HG02938 (cell line): Measurements from ENCODE around the gene MYH7B.

Experiments
- ATAC-seq: cut with Tn5 transposase; IDR thresholded peaks from one replicate; pipeline ENCODE4 v1.9.1; 2021; ENCODE audit warnings: mild to moderate bottlenecking, moderate library complexity; ENCODE audit not compliant: unreplicated experiment

MYH7B gene

DNA sequence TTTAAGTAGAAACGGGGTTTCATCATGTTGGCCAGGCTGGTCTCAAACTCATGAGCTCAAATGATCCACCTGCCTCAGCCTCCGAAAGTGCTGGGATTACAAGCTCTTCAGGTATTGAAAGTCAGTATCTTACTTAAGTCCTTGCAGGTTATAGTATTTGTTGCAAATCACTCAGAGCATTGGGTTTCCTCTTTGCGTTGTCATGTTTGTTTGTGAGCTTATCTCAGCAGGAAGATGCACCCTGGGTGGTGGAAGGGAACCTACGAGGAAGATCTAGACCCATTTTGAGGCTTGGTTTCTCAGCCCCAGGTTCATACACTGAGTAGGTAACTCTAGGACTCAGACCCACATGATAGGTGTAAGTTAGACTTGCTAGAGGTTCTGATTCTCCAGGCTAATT, 18.6 kb downstream of the MYH7B start:
- no peak for ATAC-seq

DNA sequence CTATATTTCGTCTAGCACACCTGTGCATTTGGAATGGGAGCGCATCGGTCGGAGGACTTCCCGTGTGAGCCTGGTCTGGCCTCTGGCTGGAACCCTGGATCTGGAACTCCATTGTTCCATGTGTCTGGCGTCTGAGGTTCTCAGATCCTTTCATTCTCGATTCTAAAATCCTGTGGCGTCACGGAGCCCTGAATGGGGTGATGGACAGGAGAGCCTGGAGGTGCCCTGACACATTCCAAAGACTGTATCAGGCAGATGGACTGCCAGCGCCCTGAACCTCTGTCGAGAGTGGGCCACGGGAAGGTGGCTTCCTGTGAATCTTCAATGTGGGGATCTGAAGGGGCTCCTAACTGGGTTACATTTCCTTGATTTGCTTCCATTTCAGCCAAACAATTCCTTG, 20.6 kb downstream of the MYH7B start:
- ATAC-seq: no peak

DNA sequence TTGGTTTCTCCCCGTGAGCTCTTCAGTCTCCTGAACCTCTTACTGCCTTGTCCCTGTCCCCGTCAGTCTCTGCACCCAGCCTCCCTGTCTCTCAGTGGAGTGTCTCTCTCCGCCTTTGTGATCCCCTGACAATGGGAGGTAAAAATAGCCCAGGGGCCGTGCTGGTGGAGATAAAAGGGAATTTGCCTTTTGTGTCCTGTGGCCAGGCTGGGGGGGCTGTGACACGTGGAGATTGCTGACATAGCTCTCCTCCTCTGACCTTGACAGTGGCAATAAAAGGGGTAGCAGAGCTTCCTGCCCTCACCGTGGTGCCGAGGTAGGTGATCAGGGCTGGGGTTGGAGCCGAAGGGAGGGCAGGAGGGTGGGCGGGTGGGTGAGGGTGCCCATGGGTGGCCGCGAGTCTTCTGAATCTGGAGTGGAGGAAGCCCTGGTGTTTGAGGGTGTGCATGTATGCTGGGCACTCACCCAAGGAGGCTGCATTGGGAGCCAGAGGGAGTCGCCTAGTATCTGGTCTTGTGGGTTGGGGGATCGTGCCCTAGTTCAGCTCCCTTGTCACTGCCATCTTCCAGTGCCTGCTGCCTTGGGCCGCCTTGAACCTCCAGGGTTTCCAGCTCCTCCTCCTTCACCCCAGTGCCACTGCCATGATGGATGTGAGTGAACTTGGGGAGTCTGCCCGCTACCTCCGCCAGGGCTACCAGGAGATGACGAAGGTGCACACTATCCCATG, 21.9 kb downstream of the MYH7B start:
- ATAC-seq: no peak

DNA sequence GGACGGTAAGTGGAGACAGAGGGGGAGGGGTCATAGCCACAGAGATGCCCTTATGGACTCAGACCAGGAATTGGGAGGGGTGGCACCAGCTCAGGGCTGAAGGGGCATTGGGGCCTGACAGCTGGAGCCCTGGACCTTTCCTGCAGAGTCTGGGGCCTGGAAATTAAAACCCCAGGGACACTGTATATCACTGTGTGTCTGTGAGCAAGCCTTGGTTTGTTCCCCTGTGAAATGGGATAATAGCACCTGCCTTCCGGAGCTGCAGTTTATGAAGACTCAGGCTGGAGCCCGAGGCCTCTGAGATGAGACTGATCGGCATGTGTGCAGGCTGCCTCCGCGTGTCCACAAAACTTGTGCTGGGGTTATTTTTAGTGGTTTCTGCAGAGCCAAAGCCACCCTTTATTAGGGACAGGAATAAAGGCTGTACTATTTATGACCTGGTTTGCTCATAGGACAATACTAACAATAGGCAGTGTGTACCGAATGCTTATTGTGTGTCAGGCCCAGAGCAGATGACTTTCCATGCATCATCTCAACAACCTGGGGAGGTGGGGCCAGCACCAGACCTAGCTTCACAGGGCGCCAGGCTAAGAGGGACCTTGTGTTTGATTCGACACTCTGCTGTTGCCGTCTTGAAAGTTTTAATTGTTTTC, 22.6 kb downstream of the MYH7B start:
- no peak for ATAC-seq

DNA sequence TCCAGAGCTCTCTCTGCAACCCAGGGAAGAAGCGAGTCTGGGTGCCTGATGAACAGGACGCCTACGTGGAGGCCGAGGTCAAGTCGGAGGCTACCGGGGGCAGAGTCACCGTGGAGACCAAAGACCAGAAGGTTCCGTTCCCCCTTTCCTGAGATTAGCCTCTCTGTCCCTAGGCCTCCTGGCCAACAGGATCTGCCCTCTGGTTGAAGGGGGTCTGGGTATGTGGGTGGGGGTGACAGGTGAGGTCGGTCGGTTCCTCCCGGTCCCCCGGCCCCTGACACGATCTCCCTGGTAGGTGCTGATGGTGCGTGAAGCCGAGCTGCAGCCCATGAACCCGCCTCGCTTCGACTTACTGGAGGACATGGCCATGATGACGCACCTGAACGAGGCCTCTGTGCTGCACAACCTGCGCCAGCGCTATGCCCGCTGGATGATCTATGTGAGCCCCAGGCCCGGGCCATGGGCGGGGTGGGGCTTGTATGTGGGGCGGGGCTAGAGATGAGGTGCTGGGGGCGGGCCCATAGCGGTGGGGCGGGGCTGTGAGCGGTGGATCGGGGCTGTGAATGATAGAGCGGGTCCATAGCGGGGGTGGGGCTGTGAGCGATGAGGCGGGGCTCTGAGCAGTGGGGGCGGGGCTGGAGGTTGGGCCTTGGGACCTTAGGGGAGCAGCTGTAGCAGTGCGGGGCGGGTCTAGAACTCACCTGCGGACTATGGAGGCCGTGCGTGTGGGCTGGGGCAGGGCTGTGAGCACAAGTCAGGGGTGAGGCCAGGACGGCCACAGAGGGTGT, 23.9 kb downstream of the MYH7B start:
- no peak for ATAC-seq

DNA sequence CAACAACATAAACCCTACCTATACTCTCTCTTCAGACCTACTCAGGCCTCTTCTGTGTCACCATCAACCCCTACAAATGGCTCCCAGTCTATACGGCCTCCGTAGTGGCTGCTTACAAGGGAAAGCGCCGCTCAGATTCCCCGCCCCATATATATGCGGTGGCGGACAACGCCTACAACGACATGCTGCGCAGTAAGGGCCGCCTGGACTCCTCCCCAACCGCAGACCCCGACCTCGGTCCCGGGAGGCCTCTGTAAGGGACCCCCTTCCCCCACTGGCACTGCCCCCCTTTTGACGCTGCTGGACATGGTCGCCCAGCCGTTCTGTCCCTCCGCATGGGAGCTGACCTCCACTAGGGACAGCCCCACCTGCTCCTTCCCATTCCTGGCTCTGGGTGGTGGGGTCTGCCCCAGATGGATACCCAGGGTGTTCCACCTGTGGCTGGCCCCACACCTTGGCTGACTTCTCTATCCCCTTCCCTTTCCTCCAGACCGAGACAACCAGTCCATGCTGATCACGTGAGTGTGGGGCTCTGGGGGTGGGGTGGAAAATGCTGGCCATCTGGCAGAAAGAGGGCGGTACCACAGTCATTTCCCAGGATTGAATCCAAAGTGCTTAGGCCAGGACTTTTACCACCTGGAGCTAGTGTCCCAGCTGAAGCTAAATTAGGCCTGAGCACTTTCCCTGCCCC, 25.0 kb downstream of the MYH7B start:
- no peak for ATAC-seq

DNA sequence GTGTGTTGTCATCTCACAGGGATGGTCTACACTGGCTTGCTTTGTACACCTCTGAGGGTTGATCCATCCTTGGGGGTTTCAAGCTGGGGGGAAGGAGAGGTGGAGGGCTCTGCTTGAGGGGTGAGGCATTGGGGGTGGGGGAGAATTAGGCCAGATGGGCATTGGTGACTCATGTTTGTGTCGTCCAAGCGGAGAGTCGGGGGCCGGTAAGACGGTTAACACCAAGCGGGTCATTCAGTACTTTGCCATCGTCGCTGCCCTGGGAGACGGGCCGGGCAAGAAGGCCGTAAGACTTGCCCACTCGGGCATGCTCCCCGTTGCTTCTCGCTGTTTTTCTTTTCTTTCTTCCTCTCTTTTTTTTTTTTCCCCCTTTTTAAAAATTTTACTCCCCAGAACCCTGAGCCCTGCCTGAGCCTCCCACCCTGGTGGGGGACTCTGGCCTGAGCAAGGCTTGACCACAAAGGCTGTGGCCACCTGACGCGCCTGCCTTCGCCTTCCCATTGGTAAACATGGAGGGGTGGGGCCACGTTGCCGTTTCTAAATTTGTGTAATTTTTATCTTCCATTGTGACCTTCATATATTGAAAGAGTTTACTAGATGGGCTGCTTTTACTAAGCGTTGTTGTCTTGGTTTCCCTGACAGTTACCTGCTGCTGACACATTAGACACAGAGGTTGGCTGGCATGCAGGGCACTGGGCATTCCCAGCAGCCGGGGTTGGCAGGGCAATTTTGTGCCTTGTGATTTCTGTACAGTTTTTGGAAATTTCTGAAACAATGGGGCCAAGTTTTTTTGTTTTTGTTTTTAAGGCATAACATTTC, 26.8 kb downstream of the MYH7B start:
- ATAC-seq: no peak

DNA sequence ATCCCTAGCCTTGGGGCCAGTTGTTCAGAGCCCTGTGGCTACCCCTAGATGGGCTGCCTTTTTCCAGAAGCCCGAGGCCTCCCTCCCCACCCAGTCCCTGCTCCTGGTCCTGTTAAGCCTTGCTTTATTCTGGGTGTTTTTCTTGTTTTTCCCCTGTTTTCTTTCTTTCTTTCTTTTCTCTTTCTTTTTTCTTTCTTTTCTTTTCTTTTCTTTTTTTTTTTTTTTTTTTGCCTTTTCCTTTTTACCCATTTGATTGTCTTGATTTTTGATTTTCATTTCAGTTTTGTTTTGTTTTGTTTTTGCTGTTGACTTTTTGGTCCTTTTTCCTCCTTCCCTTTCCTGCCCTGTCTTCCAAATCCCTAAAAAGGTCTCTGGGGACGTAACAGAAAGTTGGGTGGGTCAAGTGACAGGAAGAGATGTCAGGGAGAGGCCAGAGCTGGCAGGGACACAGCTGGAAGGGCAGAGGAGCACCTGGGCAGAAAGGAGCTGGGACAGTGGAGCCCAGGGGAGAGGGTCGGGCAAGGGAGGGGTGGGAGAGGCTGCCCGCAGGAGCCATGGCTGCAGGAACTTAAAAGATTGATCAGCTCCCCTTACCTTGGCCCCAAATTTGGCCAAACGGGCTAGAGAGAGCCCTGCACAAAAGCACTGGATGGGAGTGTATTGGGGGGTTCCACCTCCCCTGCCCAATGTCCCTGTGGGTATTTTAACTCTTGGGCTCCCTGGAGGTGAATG, 27.6 kb downstream of the MYH7B start:
- ATAC-seq: no peak

DNA sequence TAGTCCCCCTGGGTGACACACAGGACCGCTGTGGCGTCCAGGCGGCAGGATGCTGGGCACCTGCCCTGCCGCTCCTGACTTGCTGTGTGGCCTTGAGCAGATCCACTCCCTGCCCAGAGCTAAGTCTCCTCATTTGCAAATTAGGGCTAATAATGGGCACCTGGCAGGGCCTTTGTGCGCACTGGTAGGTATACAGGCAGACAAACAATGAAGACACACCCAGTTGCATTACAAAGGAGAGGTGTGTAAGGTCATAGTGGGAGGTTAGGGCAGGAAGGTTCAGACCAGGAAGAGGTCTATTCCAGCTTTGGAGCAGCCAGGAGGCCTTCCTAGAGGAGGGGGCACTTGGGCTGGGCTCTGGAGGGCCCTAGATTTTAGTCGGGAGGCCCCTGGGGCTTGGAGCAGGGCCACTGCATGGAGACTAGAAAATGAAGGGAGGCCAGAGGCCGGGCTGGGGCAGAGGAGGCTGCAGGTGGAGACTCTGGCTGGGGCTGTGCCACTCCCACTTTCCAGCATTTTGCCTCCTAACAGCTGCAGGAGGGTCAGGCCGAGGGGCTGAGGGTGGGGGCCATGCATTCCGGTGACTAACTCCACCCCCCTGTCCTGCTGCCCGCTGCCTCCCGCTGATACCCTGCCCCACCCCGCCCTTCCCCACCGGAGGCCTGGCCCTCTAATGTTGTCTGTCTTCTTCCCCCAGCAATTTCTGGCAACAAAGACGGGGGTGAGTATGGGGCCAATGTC, 28.5 kb downstream of the MYH7B start:
- no peak for ATAC-seq

DNA sequence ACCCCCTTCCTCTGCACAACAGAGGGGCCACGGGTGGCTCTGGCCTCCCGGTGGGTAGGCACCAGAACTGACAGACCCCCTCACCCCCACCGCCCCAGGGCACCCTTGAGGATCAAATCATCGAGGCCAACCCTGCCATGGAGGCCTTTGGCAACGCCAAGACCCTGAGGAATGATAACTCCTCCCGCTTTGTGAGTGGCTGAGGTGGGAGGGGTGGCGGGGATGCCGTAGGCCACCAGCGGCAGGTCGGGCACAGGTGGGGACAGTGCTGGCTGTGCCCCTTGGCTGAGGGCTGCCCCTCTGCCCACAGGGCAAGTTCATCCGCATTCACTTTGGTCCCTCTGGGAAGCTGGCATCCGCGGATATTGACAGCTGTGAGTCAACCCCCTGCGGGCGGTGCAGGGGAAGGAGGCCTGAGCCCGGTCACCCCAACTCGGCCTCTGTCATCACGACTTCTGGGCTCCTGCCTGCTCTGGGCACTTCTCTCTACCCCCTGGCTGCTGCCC, 29.1 kb downstream of the MYH7B start:
- ATAC-seq: no peak

DNA sequence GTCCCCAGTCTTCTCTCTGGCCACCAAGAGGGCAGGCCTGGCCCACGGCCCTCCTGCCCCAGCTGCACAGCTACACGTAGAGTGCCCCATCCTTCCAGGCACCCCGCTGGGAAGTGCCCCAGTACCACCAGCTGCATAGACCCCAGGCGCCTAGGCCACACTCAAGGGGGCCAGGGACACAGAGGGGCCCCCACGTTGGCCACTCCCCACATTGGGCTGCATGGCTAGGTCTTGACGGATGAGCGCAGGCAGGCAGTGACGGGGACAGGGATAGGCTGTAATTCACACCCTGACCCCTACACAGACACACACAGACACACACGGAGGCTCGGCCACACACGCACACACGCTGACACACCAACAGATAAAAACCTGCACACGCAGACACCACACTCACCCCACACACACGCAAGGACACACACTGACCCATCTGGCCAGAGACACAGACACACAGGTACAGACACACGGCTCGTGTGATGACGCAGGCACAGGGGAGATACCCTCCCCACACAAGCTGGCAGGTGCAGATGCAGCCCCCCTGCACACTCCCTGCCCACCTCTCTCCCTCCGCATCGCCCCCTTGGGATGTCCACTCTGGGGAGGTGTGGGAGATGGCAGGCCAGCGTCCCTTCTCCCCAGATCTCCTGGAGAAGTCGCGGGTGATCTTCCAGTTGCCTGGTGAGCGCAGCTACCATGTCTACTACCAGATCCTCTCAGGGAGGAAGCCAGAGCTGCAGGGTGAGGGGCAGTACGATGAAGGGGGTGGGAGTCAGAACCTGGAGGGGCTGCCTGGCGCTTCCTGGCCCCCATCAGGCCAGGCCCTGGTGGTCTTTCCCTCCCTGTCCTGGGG, 30.0 kb downstream of the MYH7B start:
- no peak for ATAC-seq

DNA sequence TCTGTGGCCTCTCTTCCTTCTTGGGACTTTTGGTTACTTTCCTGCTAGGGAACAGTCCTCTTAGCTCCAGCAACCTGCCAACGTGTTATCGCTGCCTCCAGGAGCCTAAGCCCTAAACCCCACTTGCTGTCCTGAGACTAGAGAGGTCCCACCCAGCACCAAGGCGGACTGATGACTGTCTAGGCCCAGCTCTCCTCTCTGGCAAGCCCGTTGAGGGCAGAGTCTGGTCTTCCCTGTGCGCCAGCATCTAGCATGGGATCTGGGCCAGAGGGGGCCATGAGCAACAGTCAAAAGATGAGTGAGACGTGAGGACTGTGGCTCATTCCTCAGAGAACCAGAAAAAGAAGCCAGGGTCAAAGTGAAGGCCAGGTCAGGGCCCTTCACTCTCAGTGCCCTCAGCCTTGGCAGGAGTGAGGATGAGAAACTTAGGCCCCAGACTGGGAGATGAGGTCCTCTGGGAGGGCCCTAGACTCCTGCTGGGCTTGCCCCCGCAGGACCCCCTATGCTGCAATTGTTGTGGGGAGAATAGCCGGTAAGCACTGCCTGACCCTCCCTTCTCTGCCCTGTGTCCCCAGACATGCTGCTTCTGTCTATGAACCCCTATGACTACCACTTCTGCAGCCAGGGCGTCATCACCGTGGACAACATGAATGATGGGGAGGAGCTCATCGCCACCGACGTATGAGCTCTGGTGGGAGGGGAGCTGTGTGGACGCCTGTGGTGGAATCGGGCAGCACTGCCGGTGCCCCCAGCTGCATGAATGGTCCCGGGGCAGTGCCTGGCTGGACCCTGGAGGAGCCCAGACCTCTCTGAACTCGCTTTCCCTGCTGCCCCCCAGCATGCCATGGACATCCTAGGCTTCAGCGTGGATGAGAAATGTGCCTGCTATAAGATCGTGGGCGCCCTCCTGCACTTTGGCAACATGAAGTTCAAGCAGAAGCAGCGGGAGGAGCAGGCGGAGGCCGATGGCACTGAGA, 30.9 kb downstream of the MYH7B start:
- no peak for ATAC-seq

DNA sequence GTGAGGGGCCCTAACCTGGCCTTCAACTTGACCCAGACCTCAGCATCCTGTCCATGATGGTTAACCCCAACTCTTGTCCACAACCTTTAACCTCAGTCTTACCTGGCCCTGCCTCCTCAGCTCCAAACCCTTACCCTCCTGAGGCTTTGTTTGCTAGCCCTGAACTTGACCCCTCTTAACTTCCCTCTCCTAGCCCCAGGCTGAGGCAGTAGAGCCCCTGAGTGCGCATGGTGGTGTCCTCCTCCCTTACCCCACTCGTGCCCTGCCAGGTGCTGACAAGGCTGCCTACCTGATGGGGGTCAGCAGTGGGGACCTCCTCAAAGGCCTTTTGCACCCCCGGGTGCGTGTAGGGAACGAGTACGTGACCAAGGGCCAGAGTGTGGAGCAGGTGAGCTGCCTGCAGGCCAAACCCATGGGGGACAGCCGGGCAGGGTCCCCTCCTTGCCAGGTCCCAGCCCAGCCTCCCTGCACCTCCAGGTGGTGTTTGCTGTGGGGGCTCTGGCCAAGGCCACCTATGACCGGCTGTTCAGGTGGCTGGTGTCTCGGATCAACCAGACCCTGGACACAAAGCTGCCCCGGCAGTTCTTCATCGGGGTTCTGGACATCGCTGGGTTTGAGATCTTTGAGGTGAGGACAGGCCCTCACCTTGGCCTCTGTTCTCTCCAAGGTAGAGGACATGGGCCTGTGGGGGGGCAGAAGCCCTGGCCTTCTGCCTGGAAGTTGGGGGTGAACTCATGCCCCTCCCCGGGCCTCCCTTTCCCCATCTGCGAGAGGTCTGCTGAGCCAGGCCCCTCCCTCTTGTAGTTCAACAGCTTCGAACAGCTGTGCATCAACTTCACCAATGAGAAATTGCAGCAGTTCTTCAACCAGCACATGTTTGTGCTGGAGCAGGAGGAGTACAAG, 31.9 kb downstream of the MYH7B start:
- ATAC-seq: no peak

DNA sequence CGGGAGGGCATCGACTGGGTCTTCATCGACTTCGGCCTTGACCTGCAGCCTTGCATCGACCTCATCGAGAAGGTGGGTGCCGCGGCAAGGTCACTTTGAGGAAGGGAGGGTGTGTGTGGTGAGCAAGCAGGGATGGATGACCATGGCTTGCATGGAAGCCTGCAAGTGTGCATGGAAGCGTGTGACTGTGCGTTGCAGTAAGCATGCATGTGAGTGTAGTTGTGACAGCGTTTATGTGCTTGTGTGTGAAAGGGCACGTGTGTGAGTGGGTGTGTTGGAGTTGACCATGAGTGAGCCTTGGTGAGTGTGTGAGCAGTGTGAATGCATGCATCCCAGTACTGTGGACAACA, 32.5 kb downstream of the MYH7B start:
- no peak for ATAC-seq

DNA sequence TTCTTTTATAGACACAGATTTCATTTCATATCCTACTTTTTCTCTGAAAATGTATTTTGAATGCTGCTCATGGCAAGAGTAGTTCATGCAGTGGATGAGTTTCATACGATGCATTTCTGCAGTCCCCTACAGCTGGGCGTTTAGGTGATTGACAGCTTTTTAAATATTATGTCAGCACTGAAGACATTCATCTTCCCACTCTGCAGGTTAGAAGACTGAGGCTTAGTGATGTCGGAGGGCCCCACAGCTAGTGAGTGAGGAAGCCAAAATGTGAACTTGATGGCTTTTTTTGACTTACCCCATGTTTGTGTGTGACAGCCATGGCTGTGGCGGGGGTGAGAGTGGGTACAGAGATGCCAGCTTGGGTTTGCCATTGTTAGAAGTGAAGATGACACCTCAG, 33.5 kb downstream of the MYH7B start:
- ATAC-seq: no peak

DNA sequence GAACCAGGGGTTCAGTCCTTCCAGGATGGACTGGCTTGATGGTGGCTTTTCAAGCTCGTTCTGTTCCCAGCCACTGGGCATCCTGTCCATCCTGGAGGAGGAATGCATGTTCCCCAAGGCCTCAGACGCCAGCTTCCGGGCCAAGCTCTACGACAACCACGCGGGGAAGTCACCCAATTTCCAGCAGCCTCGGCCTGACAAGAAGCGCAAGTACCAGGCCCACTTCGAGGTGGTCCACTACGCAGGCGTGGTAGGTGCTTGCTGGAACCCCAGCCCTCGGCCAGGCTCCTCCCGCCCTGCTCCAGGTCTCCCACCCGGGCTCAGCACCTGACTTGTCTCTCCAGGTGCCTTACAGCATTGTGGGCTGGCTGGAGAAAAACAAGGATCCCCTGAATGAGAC, 34.0 kb downstream of the MYH7B start:
- no peak for ATAC-seq
